Adrenal gland (tissue), 12 donors: ENCODE measurements around the gene PAX7. TPM values are rescaled to one million over a fixed set of nuclear protein-coding genes. Genes with fewer than 3 reads are reported as not detected.

Experiments
- DNase-seq, 7 donors: peaks; one replicate each; pipeline ENCODE4 v3.0.0-alpha.2; 2019 to 2020
- H3K27ac ChIP-seq, 5 donors: fragments of 200-600 bp; sonication (generic) in 4 of 5; 1 replicate in 3 of 5; 2 replicates in 2 of 5; pipeline versions ENCODE4 v1.5.1 to v1.8.0; 2016 to 2020; ENCODE audit warnings: mild to moderate bottlenecking in 1 of 5
- H3K27me3 ChIP-seq: fragments of 200-600 bp; 2 replicates; pipeline ENCODE4 v1.8.0; 2021
- H3K36me3 ChIP-seq, 2 donors: fragments of 200-600 bp; replicated peaks in 1 of 2; 1 replicate in 1 of 2; 2 replicates in 1 of 2; pipeline versions ENCODE4 v1.5.1 to v1.8.0; 2018 to 2022
- H3K4me1 ChIP-seq, 2 donors: fragments of 200-600 bp; replicated peaks in 1 of 2; 1 replicate in 1 of 2; 2 replicates in 1 of 2; pipeline versions ENCODE4 v1.5.1 to v1.8.0; 2018 to 2021
- H3K4me3 ChIP-seq, 4 donors: fragments of 200-600 bp; sonication (generic) in 3 of 4; one replicate each; pipeline ENCODE4 v1.5.1; 2016 to 2018
- H3K9me3 ChIP-seq, 3 donors: fragments of 200-600 bp; sonication (generic) in 1 of 3; replicated peaks in 1 of 3; 1 replicate in 2 of 3; 2 replicates in 1 of 3; pipeline versions ENCODE4 v1.5.1 to v1.8.0; 2016 to 2021
- CTCF ChIP-seq, 6 experiments: fragments of 450-650 bp in 4 of 6; fragments of 200-600 bp in 2 of 6; sonication (generic) in 1 of 6; IDR thresholded peaks; 1 replicate in 5 of 6; 2 replicates in 1 of 6; pipeline versions ENCODE4 v1.5.1 to v1.8.0; 2016 to 2021; ENCODE audit warnings: antibody characterized with exemption in 6 of 6, mild to moderate bottlenecking in 2 of 6, moderate library complexity in 1 of 6
- POLR2A ChIP-seq, 2 donors: fragments of 450-650 bp; IDR thresholded peaks; one replicate each; pipeline ENCODE4 v1.6.1; 2017; ENCODE audit warnings: antibody characterized with exemption in 2 of 2, mild to moderate bottlenecking in 2 of 2, moderate library complexity in 1 of 2
- WGBS, 4 donors: extraction: QIAGEN DNeasy Blood & Tissue Kit in 2 of 4; methylation state at CpG; one replicate each; pipeline versions ENCODE4 v1.1.5 to v1.1.7; 2013 to 2017; 5-methylcytosine and 5-hydroxymethylcytosine counted together
- intact Hi-C, 2 donors: fragments of 100-400 bp; cut with DNase I; formaldehyde crosslinking; loops; one replicate each; pipeline versions ENCODE4 v1.14.1 to v1.15.0; 2022 to 2023
- polyA plus RNA-seq, 3 donors: library from polyadenylated mRNA; stranded (reverse); fragments of 200-250 nt in 2 of 3; fragments of 350-450 nt in 1 of 3; fragmentation: Illumina TruSeq in 1 of 3; extraction: RNeasy Lipid Tissue Mini Kit (QIAGEN cat#74804) in 1 of 3; gene quantifications; one replicate each; pipeline ENCODE4 v1.2.3, GENCODE V29; 2013 to 2014
- total RNA-seq, 9 donors: library from RNA; depleted of rRNA in 4 of 9; stranded (reverse); fragments of >200 nt in 4 of 9; fragments of 120-200 nt in 1 of 9; fragmentation: NEBNext Ultra II Directional in 1 of 9; extraction: Animal tissue kit (Norgen Biotek cat#: 25700) in 1 of 9; gene quantifications; one replicate each; pipeline versions ENCODE4 v1.1.0 to v1.2.4, GENCODE V29; 2013 to 2023
- donor health status: healthy with polysubstance abuse.
- donor health status: Bipolar disorder and iron deficiency.
- donor health status: DM: yes; HTN: yes; CAD: no.
- donor health status: DM: no; HTN: no; CAD: no.
- donor health status: DM: no; HTN: no; CAD: no.
- donor health status: DM: yes; HTN: yes; CAD: no.

The PAX7 gene
- total and polyA plus RNA-seq, 12 donors = not detected

GRCh38 chr1:18705811-18706210 is 75.2 kb downstream of the PAX7 start:
- Histone ChIP-seq H3K36me3 (no peaks in the 10 kb centered on the region), H3K27ac (no peak overlapping the region), H3K27me3 (peaks cover 25% of the 10 kb centered on the region), H3K4me1 (no peaks in the 10 kb centered on the region), H3K4me3 (no peak overlapping the region), H3K9me3 (no peaks in the 10 kb centered on the region)
- no peak for DNase-seq
- no peak for TF ChIP-seq CTCF (IDR thresholded peaks at IDR 0.05)
- intact Hi-C loops = loop anchor here in 1 of 2 donors (10.0 kb wide), 1 partner anchor 169 kb away; no protein-coding TSS in a partner anchor
- 49 to 74% (median 64%) methylated on average over 11 to 12 of the region's 12 CpGs for WGBS, 4 donors

GRCh38 chr1:18707696-18708257 is 77.1 kb downstream of the PAX7 start:
- no peak for TF ChIP-seq POLR2A (IDR thresholded peaks at IDR 0.05)
- no peak for TF ChIP-seq CTCF (IDR thresholded peaks at IDR 0.05)
- intact Hi-C loops = loop anchor here in 1 of 2 donors (10.0 kb wide), 1 partner anchor 167 kb away; no protein-coding TSS in a partner anchor

GRCh38 chr1:18710002-18710401 is 79.4 kb downstream of the PAX7 start:
- TF ChIP-seq POLR2A (IDR thresholded peaks at IDR 0.05) = no peak
- intact Hi-C loops = no loop called here
- no peaks in the 10 kb centered on the region for H3K4me1 ChIP-seq
- DNase-seq = no peak
- 50 to 71% (median 64%) methylated on average over 3 of the region's 3 CpGs for WGBS, 4 donors
- H3K27me3 ChIP-seq = peaks cover 23% of the 10 kb centered on the region
- H3K36me3 ChIP-seq = no peaks in the 10 kb centered on the region
- H3K4me3 ChIP-seq = no peak overlapping the region
- no peak overlapping the region for H3K27ac ChIP-seq
- no peaks in the 10 kb centered on the region for H3K9me3 ChIP-seq

More at GRCh38 chr1:18707696-18708257, 77.1 kb downstream of the PAX7 start:
- H3K27ac ChIP-seq = no peak overlapping the region
- no peaks in the 10 kb centered on the region for H3K4me1 ChIP-seq
- H3K9me3 ChIP-seq = no peaks in the 10 kb centered on the region
- DNase-seq = no peak
- H3K36me3 ChIP-seq = no peaks in the 10 kb centered on the region
- H3K4me3 ChIP-seq = no peak overlapping the region
- H3K27me3 ChIP-seq = peaks cover 18% of the 10 kb centered on the region
- 70 to 91% (median 78%) methylated on average over 6 of the region's 6 CpGs for WGBS, 4 donors

GRCh38 chr1:18711003-18711402 is 80.4 kb downstream of the PAX7 start:
- no peak overlapping the region for H3K4me3 ChIP-seq
- H3K9me3 ChIP-seq = no peaks in the 10 kb centered on the region
- intact Hi-C loops = no loop called here
- no peak for TF ChIP-seq CTCF (IDR thresholded peaks at IDR 0.05)
- no peak for TF ChIP-seq POLR2A (IDR thresholded peaks at IDR 0.05)
- WGBS, 4 donors = 59 to 79% (median 65%) methylated on average over 8 of the region's 8 CpGs
- no peaks in the 10 kb centered on the region for H3K4me1 ChIP-seq
- H3K27ac ChIP-seq = no peak overlapping the region
- no peak for DNase-seq
- H3K36me3 ChIP-seq = no peaks in the 10 kb centered on the region
- peaks cover 33% of the 10 kb centered on the region for H3K27me3 ChIP-seq
